GM12878 (cell line): ENCODE measurements around the gene PPP2R2B. TPM values are rescaled to one million over a fixed set of nuclear protein-coding genes. Genes with fewer than 3 reads are reported as not detected.

Experiments
- ATAC-seq: fragments of 200-7000 bp; cut with Tn5 transposase; 3 replicates; pipeline ENCODE4 v1.9.1; 2020; ENCODE audit warnings: mild to moderate bottlenecking, moderate library complexity
- BruUV-seq: library from RNA; stranded (reverse); fragments of 400-500 nt; replicated peaks from 2 replicates; lab custom pipeline; 2021; lab: Mats Ljungman, UMichigan
- CTCF ChIA-PET: fragments of 300-600 bp; sonication (Branson Sonifier 250); formaldehyde crosslinking; extraction: SDS; loops from one replicate; lab custom pipeline; 2021; ENCODE audit warnings: inconsistent platforms; lab: Yijun Ruan, JAX
- POLR2A ChIA-PET: fragments of 350-600 bp; formaldehyde crosslinking; extraction: SDS; loops from one replicate; lab custom pipeline; 2021; ENCODE audit warnings: inconsistent platforms; lab: Charles Lee
- RAD21 ChIA-PET: fragments of 300-600 bp; sonication (Branson Sonifier 250); formaldehyde crosslinking; loops from one replicate; lab custom pipeline; 2023; ENCODE audit warnings: antibody characterized with exemption; ENCODE audit not compliant: unreplicated experiment; lab: Charles Lee
- SMC1A ChIA-PET: fragments of 300-600 bp; sonication (Branson Sonifier 250); formaldehyde crosslinking; loops from one replicate; lab custom pipeline; 2023; ENCODE audit not compliant: unreplicated experiment, uncharacterized antibody; lab: Charles Lee
- DNase-seq: peaks from one replicate; pipeline ENCODE4 v3.0.0-alpha.2; 2011; ENCODE audit warnings: low read depth, low spot score
- FAIRE-seq: peaks from 3 replicates; lab custom pipeline; 2011; peaks lifted over from hg19 to GRCh38; lab: Jason Lieb, UNC
- H2AFZ ChIP-seq: 2 replicates; pipeline ENCODE4 v1.6.0; 2011; ENCODE audit warnings: low read depth, low read length, control low read depth; ENCODE audit not compliant: control insufficient read depth
- H3K27ac ChIP-seq: 2 replicates; pipeline ENCODE4 v1.5.1; 2011; ENCODE audit warnings: control low read depth; ENCODE audit not compliant: control insufficient read depth, insufficient read depth
- H3K27me3 ChIP-seq, 2 experiments: replicated peaks in 1 of 2; 2 replicates each; pipeline versions ENCODE4 v1.6.0 to v1.6.1; 2011; ENCODE audit warnings: low read length in 1 of 2; ENCODE audit not compliant: control insufficient read depth in 2 of 2, insufficient read depth in 2 of 2
- H3K36me3 ChIP-seq, 2 experiments: 2 replicates each; pipeline ENCODE4 v1.5.1; 2011; ENCODE audit warnings: low read length in 1 of 2; ENCODE audit not compliant: control insufficient read depth in 2 of 2, insufficient read depth in 2 of 2
- H3K4me1 ChIP-seq: 2 replicates; pipeline ENCODE4 v1.6.1; 2011; ENCODE audit warnings: mild to moderate bottlenecking, low read length, moderate library complexity, mixed read lengths; ENCODE audit not compliant: control insufficient read depth, insufficient read depth
- H3K4me2 ChIP-seq: 2 replicates; pipeline ENCODE4 v1.6.0; 2011; ENCODE audit warnings: control low read depth; ENCODE audit not compliant: control insufficient read depth, insufficient read depth
- H3K4me3 ChIP-seq: fragments of 200-600 bp; sonication (generic); 2 replicates; pipeline ENCODE4 v1.5.1; 2016
- H3K79me2 ChIP-seq: 2 replicates; pipeline ENCODE4 v1.6.0; 2011; ENCODE audit warnings: low read length; ENCODE audit not compliant: control insufficient read depth, insufficient read depth
- H3K9ac ChIP-seq: 2 replicates; pipeline ENCODE4 v1.8.0; 2011; ENCODE audit warnings: low read length, control low read depth, mixed read lengths; ENCODE audit not compliant: control insufficient read depth, insufficient read depth
- H3K9me3 ChIP-seq: replicated peaks from 3 replicates; pipeline ENCODE4 v1.5.1; 2011; ENCODE audit warnings: mild to moderate bottlenecking, low read length; ENCODE audit not compliant: control insufficient read depth, insufficient read depth
- H4K20me1 ChIP-seq: 2 replicates; pipeline ENCODE4 v1.6.0; 2011; ENCODE audit not compliant: control insufficient read depth, insufficient read depth
- BHLHE40 ChIP-seq, 2 experiments: fragments of 450-650 bp in 1 of 2; IDR thresholded peaks; 2 replicates each; pipeline ENCODE4 v1.6.1; 2011 to 2017; ENCODE audit warnings: low read depth in 2 of 2, borderline replicate concordance in 1 of 2, improper control_type of control experiment in 1 of 2, low read length in 1 of 2, mild to moderate bottlenecking in 1 of 2
- CBX5 ChIP-seq: sonication (generic); IDR thresholded peaks from 2 replicates; pipeline ENCODE4 v1.6.1; 2016; ENCODE audit warnings: low read depth, moderate library complexity, mild to moderate bottlenecking, inconsistent platforms
- DPF2 ChIP-seq: fragments of 450-650 bp; IDR thresholded peaks from 2 replicates; pipeline ENCODE4 v1.6.1; 2017; ENCODE audit warnings: mild to moderate bottlenecking
- EP300 ChIP-seq, 2 experiments: fragments of 150-350 bp in 1 of 2; IDR thresholded peaks; 2 replicates each; pipeline ENCODE4 v1.6.1; 2011 to 2012; ENCODE audit warnings: low read depth in 2 of 2, low read length in 2 of 2, borderline replicate concordance in 1 of 2, improper control_type of control experiment in 1 of 2, inconsistent platforms in 1 of 2; ENCODE audit not compliant: control insufficient read depth in 1 of 2
- HCFC1 ChIP-seq: fragments of 150-350 bp; IDR thresholded peaks from 2 replicates; pipeline ENCODE4 v1.6.1; 2014; ENCODE audit warnings: low read length
- IKZF2 ChIP-seq, 2 experiments: fragments of 450-650 bp; IDR thresholded peaks; 2 replicates each; pipeline ENCODE4 v1.6.1; 2017; ENCODE audit warnings: mild to moderate bottlenecking in 2 of 2, moderate library complexity in 2 of 2
- MYC ChIP-seq: IDR thresholded peaks from 2 replicates; pipeline ENCODE4 v1.6.1; 2011; ENCODE audit warnings: mild to moderate bottlenecking, low read length, moderate library complexity, inconsistent platforms; ENCODE audit not compliant: insufficient read depth, insufficient replicate concordance, insufficient read length, severe bottlenecking
- PAX8 ChIP-seq: fragments of 450-650 bp; IDR thresholded peaks from 2 replicates; pipeline ENCODE4 v1.6.1; 2017; ENCODE audit warnings: mild to moderate bottlenecking, moderate library complexity
- RAD51 ChIP-seq: fragments of 450-650 bp; IDR thresholded peaks from 2 replicates; pipeline ENCODE4 v1.6.1; 2016; ENCODE audit warnings: moderate library complexity, mild to moderate bottlenecking, inconsistent platforms
- RELA ChIP-seq: fragments of 450-650 bp; IDR thresholded peaks from 2 replicates; pipeline ENCODE4 v1.8.0; 2014; ENCODE audit warnings: borderline replicate concordance; ENCODE audit not compliant: partially characterized antibody
- TARDBP ChIP-seq: IDR thresholded peaks from 2 replicates; pipeline ENCODE4 v1.6.1; 2016; ENCODE audit warnings: borderline replicate concordance
- ZNF274 ChIP-seq: IDR thresholded peaks from one replicate; pipeline ENCODE4 v1.8.0; 2011; ENCODE audit not compliant: insufficient read length, insufficient read depth
- ZNF622 ChIP-seq: fragments of 450-650 bp; IDR thresholded peaks from 2 replicates; pipeline ENCODE4 v1.6.1; 2017; ENCODE audit warnings: mild to moderate bottlenecking, inconsistent platforms
- WGBS: methylation state at CpG from one replicate; pipeline ENCODE4 v1.1.6; 2016; ENCODE audit warnings: low lambda C conversion rate; ENCODE audit not compliant: insufficient replicate concordance, insufficient coverage; ENCODE audit errors: missing lambda C conversion rate; 5-methylcytosine and 5-hydroxymethylcytosine counted together
- in situ Hi-C: fragments of 300-500 bp; cut with MboI; formaldehyde crosslinking; loops from 9 replicates; pipeline ENCODE4 v1.14.3; 2018; ENCODE audit warnings: mixed read lengths
- intact Hi-C: fragments of 100-400 bp; cut with micrococcal nuclease; formaldehyde crosslinking; loops from one replicate; pipeline ENCODE4 v1.14.2; 2022; ENCODE audit not compliant: unreplicated experiment
- polyA plus RNA-seq, 11 experiments: library from polyadenylated mRNA; depleted of rRNA in 4 of 11; unstranded in 6 of 11; stranded (reverse) in 5 of 11; fragments of >200 nt; fragmentation: Nextera tagmentation in 4 of 11; fragmentation: Illumina TruSeq in 1 of 11; extraction: Ambion mirVana in 4 of 11; extraction: Trizol in 1 of 11; gene quantifications; 1 replicate in 1 of 11; 2 replicates in 10 of 11; pipeline versions ENCODE4 v1.2.1 to v1.2.3, GENCODE V29; 2011 to 2016; ENCODE audit warnings: inconsistent platforms in 2 of 11, missing spikeins in 2 of 11, low read depth in 1 of 11
- total RNA-seq, 4 experiments: library from RNA; depleted of rRNA in 3 of 4; stranded (reverse); fragments of >200 nt in 3 of 4; fragmentation: Illumina TruSeq in 1 of 4; extraction: Trizol in 1 of 4; gene quantifications; 2 replicates each; pipeline versions ENCODE4 v1.2.1 to v1.2.3, GENCODE V29; 2013 to 2021
- TF ChIP-seq, protein P1 (sequence below): fragments of 450-650 bp; IDR thresholded peaks from 2 replicates; pipeline ENCODE4 v1.6.1; 2017; ENCODE audit warnings: borderline replicate concordance

Gene PPP2R2B
- total and polyA plus RNA-seq, 10 of the 15 experiments (the other 5 are each of a cell fraction or from before 2014, with no cell fraction given): not detected

- TF ChIP-seq MYC: no peak
Observed at GRCh38 chr5:146675636-146676035, 202.9 kb downstream of the PPP2R2B start (continued).

DNA sequence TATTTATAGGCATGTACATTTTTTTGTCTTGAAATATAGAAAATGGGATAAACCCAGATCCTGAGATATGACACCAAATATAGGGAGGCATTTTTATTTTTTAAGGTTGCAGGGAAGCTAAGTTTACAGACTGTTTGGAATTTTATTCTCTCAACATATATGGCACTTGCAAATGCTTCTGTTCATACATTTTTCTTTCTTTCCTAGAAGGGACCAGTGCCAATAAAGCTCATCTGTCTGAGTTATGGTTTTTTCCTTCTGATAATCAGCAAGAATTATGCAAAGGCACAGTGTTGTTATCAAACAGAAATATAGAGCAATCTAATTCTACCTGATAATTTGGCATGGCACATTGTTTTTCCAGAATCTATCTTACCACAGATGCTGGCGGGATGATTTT, 205.7 kb downstream of the PPP2R2B start:
- H3K9ac ChIP-seq: no peak overlapping the region
- no peak overlapping the region for H3K4me3 ChIP-seq
- no peak for DNase-seq
- no peak for ATAC-seq
- in situ Hi-C loops: no loop called here
- no peaks in the 10 kb centered on the region for H3K4me1 ChIP-seq
- no peak overlapping the region for H3K4me2 ChIP-seq
- RAD21 ChIA-PET: no interaction called here
- H2AFZ ChIP-seq: no peak overlapping the region
- no peaks in the 10 kb centered on the region for H4K20me1 ChIP-seq
- SMC1A ChIA-PET: interaction anchor here (1.2 kb wide), 1 partner anchor 13 kb away, joined by 3 read pairs; no protein-coding TSS in a partner anchor
- no peak for TF ChIP-seq ZNF622
- no peak for TF ChIP-seq BHLHE40 (IDR thresholded peaks at IDR 0.05; ENCODE audit: borderline replicate concordance in 1 of 2, low read depth in 2 of 2, low read length in 1 of 2)
- TF ChIP-seq PAX8: no peak
- no peak for TF ChIP-seq EP300 (IDR thresholded peaks at IDR 0.05; ENCODE audit: borderline replicate concordance in 1 of 2, control insufficient read depth in 1 of 2, low read depth in 2 of 2, low read length in 2 of 2)
- no peak for TF ChIP-seq HCFC1
- no peak for TF ChIP-seq CBX5
- no peak for TF ChIP-seq ZNF274
- TF ChIP-seq RAD51: no peak
- TF ChIP-seq, protein P1, sequence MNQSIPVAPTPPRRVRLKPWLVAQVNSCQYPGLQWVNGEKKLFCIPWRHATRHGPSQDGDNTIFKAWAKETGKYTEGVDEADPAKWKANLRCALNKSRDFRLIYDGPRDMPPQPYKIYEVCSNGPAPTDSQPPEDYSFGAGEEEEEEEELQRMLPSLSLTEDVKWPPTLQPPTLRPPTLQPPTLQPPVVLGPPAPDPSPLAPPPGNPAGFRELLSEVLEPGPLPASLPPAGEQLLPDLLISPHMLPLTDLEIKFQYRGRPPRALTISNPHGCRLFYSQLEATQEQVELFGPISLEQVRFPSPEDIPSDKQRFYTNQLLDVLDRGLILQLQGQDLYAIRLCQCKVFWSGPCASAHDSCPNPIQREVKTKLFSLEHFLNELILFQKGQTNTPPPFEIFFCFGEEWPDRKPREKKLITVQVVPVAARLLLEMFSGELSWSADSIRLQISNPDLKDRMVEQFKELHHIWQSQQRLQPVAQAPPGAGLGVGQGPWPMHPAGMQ: no peak
- TF ChIP-seq RELA: no peak
- TF ChIP-seq TARDBP: no peak
- no peak for TF ChIP-seq IKZF2 (IDR thresholded peaks at IDR 0.05)
- no peak for TF ChIP-seq DPF2
- no peaks in the 10 kb centered on the region; a peak in 1 of 4 replicates for H3K27me3 ChIP-seq
- WGBS: 5% methylated on average over 1 of the region's 1 CpG
- CTCF ChIA-PET: interaction anchor here (0.9 to 1.5 kb wide), 3 partner anchors 9 to 293 kb away, joined by 3 to 4 read pairs (median 3); no protein-coding TSS in a partner anchor
- POLR2A ChIA-PET: no interaction called here
- no TSS peak for BruUV-seq
- H3K27ac ChIP-seq: no peak overlapping the region
- H3K9me3 ChIP-seq: no peaks in the 10 kb centered on the region
- H3K79me2 ChIP-seq: no peaks in the 10 kb centered on the region
- no peaks in the 10 kb centered on the region for H3K36me3 ChIP-seq
- intact Hi-C loops: no loop called here
- FAIRE-seq: no peak
